CD4-positive, alpha-beta T cell treated with Interferon gamma for 1 hour (primary cell): Measurements from ENCODE around the gene COLEC12.

Source experiments
- DNase-seq: peaks from one replicate; pipeline ENCODE4 v3.0.0-alpha.2; 2020

Gene COLEC12

DNA sequence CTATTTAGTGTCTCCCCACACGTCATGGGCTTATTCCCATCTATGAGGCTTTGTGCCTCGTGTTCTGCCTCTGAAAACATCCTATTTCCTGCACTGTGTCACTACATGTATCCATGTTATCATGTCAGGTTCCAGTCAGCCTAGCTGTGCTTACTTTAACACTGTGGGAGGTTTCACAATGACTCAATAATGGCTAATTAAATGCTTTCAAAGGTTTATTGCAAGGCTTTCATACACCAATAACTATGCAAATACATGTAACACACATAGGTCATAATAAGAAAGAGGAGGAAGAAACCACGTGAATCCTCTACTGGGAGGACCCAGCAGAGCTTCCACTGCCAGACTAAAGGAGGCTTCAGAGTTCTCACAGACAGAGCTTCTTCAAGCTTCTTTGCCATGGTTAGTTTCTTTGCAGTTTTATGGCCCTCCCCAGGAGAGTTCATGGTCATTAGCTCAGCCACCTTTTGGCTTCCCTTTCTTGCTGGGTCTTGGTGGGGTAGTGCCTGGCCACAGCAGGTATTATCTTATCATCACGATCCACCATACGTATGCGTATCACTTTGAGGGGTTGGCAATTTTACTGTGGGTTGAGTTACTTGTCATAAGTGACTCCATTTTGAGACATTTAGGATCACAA lies 5.1 kb upstream of the COLEC12 start:
- no peak for DNase-seq

DNA sequence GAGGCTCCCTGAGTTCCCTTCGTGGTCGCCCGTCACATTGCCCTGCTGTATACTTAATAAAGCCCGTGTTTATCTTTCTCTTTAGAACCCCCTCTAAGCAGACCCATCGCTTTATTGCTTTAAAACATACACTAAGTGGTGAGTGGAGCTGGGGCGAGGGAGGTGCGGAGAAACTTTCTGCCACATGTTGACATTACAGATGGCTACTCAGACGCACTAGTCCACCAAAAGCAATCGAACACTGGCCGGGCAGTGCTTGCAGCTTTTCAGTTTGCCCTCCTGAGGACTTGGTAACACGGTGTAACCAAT lies 859 bp upstream of the COLEC12 start:
- no peak for DNase-seq

DNA sequence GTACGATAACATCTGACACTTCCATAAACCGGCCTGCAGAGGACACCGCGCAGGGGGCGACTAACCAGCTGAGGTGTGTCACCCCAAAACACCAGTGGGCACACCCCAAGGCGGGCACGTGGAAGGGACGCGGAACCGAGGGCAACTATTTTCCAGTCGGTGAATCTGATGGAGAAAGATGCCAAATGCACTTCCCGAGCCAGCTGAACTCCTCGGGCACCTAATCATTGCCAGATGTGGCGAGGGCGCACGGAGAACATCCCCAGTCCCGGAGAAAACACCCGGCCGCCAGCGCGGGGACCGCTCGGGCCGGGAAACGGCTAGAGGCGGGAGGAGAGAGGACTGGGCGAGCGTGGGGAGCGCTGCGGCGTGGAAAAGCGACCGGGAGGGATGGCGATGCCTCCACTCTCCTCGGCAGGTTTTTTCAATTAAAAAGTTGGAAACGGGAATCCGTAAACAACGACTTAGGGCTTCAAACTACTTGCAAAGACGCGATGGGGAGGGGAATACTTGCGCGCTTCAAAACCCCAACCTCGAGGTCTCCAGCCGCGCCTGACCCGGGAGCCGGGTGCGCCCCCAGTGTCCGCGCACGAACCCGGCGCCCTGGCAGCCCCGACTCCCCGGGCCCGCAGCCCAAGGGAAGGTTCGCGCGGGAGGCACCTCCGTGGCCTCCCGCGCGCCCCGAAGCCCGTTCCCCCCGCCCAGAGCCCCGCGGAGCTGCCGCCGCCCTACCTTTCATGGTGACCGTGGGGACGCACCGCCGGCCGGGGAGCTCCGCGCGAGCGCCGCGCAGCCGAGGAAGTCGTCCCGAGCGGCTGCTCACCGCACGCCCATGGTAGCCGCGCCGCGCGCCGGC lies 497 bp downstream of the COLEC12 start:
- DNase-seq = no peak

DNA sequence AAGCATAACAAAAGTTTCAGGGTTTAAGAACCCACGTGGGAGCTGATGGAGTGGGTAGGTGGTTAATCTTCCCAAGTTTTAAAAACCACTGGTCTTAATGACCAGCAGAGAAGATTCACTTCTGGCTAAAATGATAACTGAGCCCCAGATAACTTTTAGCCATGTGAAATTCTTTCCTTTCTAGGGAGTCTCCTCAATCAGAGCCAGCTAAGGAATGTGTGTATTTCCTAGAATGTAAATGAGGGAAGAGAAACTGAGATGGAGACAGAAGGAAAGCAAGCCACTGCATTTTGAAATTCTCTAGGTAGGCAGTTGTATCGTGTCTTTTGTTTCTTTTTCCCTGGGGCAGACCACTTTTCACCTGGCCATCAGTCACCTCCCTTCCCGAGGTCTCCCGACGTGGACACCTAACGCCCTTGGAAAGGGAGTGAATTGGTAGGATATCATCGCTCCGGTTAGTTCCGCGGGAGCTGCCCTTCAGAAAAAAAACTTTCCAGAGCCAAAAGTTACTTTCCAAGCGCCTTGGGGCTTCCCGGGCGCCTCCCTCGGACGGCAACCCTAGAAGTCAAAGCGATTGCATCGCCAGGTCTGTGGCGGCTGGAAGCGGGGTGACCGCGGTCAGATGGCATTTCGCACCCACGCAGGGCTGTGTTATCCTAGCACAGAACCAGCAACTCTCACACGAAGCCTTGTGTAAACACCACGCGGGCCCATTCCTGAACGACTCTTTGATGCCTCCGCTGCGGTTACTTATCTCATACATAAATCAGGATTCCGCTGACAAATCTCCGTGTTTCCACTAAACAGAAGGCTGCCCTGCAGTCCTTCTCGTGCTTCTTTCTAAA lies 1.3 kb downstream of the COLEC12 start:
- DNase-seq = no peak

DNA sequence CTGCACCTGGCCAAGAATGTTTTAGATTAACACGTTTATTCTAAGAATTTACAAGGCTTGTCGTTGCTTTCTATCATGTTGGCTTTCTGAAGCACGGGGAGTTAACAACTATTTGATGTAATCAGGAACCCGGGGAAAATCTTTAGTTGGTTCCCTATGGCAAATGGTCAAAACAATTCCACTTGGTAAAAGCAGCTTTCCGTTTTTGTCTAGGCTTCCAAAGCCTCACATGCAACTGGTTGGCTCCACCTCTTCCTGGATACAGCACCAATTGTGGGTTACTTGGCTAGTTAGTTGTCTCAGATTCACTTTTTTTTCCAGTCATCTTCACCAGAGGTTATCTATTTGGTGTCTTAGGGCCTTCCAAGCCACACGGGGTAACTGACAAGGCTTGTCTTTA lies 2.8 kb downstream of the COLEC12 start:
- no peak for DNase-seq

DNA sequence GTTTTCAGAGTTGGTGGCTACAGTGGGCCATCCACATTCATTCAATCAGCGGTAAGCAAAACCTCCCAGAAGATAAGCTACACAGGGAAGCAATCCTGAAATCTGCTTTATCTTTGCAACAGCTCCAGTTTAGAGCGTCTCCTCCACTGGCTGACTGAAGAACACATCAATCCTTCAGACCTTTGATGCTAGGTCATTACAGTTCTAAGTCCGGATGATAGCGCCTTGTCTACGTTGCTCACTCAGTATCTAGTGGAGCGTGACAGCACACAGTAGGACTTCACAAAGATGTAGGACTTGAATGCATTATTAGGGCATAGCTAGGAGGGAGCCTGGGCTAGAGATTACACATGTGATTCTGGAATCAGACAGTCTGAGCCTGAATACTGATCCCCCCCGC lies 5.0 kb downstream of the COLEC12 start:
- DNase-seq = no peak

DNA sequence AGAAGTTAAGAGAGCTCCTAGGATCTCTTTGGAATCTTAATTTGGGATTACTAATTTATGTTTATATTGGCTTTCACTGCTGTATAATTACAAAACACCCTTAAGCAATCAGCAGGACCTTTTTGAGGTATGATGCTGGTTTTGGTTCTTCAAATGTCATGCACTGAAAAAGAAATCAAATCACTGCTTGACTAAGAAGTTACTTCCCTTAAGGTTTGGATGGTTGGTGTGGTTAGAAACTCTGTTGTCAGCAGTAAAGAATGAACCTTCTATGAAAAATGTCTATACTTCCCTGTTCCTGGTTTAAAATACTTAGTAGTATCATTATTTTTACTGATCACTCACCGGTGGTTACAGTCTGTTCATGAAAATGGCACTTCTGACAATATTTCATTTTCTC lies 5.5 kb downstream of the COLEC12 start:
- no peak for DNase-seq

DNA sequence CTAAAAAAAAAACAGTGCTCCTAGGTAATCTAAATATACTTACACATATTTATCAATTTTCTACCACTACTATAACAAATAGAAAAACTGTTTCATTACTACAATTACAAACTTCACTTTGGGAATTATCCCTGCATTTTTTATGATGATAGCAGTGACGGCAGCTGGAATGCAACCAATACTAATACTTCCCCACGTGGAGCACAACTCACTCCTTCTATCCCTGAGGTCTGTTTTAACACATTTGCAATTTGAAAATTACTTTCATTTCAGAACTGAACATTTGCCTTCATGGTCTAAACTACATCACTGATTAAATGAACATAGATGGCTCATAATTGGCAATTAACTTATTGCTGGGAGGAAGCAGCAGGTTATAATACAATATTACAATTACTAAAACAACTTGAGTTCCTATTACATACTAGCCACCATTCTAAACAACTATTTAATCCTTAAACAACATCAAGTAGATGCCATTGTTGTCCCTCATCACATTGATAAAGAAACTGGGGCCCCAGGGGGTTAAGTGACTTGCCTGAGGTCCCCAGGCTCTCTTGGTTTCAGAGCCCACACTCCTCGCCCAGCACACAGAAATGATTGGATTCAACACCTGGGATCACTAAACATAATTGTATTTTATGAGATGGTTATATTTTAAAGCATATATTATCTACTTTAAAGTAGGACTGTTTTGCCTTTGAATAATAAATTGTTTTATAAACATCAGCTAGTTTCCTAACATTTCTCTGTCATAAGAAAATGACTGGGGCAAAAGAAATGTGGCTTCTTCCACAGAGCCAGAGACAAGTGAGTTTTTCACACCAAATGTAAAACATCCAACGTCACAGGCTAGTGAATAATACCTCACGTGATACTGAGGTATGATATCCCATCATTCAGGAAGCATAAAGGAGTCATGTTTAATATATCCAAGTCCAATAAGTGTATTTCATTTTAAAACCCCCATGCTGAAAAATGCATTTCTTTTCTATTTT lies 6.2 kb downstream of the COLEC12 start:
- DNase-seq = no peak

DNA sequence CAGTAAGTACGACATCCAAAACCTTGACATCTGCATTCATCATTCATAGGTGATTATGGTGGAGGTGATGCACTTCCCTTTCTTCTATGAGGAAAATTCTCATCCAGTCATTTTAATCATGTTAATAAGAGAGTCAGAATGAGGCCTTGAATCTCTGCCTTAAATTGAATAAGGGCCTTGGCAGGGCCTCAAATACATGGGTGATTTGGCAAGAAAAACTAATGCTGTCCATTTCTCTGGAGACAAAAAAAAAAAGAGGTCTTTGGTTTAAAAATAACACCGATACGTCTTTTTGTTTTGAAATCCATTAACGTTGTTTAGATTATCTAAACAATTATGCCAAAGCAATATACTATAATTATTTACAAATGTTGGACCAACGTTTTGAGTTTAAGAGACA lies 8.1 kb downstream of the COLEC12 start:
- no peak for DNase-seq

DNA sequence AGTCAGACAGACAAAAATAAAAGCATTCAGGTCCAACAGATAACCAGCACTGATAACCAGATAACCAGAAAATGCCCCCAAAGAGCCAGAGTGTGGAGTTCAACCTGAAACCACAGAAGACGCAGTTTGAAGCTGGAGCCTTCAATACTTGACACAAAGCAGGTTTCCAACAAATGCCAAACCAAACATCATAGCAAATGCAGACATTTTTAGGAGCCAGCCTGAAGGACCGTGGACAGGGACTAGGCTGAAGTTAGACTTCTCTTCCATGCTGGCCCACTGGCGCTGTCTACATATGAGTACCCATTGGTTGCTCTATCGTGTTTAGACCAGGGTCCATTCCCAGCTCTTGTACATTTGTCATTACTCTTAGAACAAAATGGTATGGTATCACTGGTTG lies 9.9 kb downstream of the COLEC12 start:
- DNase-seq = no peak

DNA sequence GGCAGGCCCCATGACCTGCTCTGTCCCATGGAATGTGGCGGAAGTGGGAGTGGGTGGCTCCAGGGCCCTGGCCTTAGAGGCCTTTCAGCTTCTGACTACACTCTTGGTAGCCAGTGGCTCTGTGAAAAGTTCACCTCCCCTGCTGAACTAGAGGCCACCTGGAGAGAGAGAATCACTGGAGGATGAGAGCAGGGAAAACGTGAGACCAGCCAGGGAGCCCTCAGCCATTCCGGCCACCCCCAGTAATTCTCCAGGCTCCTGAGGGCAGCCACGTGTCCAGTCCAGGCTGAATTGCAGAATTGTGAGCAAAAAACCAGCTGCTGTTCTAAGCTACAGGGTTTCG lies 10.5 kb downstream of the COLEC12 start:
- DNase-seq = no peak

DNA sequence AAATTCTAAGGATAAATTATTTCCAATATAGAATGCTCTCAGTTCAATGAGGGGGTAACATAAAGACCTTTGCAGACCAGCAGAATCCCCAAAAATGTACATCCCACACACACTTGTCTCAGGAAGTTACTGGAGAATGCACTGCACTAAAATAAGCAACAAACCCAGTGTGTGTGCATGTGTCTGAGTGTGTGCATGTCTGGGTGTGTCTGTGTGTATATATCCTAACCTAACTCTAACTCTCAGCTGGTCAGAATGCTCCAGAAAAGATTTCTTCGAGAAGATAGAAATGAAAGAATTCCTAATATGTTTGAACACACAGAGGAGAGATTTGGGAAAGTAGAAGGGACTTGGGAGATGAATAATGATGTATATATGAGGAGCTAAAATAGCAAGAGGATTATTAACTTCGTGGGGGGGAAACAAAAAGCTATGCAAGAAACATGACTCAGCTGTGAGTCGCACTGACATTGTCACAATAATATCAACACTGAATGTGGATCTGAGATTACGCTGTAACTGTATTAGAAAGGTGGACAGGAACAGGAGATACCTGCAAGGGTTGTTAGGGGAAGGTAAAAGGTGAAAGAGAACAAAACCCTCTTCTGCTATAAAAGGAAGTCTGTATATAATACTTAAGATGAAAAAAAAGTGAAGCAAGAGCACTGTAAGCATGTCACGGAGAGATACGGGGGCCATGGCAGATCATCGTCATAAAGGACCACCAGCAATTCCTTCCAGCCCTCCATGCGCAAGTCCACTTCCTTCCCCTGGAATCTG lies 11.1 kb downstream of the COLEC12 start:
- no peak for DNase-seq

DNA sequence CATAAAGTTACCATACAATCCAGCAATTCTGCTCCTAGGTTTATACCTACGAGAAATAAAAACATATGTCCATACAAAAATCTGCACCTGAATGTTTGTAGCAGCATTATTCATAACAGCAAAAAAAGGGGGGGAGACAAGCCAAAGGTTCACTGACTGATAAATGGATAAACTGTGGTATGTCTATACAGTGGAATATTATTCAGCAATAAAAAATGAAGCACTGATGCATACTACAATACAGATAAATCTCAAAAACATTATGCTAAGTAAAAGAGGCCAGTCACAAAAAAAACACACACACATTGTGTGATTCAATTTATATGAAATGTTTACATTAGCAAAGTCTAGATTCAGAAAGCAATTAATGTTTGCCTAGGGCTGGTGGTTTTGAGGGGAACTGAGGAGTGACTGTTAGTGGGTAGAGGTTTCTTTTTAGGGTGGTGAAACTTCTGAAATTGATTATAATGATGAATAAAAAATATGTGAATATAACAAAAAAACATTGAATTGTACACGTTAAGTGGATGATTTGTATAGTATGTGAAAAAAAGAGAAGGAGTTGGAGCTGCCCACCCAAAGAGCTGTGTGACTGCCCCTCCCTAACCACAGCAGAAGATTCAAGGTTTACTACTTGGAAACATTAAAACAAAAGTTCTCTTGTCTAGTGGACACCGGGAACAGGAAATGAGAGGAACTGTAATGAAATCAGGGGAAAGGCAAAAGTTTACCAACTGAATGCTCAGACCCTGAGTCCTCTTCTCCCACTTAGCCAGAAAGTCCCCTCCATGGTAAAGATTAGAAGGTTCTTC lies 13.4 kb downstream of the COLEC12 start:
- no peak for DNase-seq

DNA sequence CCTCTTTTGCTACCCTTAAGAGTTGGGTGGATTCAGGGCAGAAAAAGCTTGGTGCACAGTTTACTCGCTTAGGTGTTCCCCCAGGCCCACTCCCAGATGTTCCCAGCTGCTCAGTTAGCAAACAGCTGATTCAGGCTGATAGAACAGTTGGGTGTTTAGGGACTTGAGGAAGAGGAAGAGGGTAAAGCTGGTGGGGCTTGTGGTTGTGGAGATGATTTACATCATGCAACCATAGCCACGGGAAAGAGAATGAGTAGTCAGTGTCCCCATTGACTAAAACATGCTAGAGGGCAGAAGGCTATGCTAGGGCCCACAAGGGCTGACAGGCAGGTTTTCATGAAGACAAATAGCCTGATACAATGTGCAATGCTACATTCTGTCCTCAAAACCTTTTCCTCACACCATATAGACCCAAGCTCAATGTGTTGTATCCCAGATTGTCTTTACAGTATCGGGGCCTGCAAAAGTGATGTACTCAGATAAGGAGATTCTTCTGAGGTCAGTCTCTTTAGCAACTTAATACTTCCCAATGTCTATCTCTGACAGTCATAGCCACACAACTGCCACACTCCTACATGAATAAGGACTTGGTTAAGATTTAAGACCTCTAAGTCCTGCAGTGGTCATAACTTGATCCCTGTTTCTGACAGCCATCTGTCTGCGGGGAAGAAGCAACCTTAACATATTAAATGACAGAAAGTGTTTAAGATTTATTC lies 15.6 kb downstream of the COLEC12 start:
- no peak for DNase-seq

DNA sequence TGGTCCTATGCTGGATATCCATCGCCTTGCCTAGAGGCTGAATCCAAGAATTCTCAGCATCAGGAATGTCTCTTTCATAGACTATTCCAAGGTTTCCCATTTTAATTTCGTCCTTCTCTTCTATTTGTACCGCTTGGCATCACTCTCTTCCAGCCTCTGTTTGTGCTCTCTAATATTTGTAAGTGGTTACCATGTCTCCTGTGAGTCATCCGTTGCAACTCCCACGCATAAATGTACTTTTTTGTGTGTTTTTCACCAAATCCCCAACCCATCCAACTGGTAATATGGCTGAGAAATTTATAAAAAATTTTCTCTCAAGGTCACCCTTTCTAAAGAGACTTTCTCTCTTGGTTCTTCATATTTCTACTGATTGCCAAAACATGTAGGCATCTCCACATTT lies 21.8 kb downstream of the COLEC12 start:
- DNase-seq = no peak

DNA sequence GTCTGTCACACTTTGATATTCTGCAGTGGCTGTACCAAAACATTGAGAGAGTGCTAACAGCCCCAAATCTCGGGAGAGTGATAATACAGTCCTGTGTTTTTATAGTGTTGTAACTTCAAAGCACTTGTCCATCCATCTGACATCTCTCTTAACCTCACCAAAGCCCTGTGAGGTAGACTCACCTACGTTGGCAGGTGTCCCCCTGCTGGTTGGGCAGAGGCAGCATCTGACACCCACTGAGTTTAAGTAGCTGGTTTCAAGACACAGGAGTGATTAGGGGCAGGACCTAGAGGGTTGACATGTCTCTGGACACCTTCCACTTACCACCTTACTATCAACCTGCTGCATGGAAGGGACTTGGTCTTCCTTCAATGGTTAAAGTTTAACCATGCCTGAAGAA lies 22.9 kb downstream of the COLEC12 start:
- no peak for DNase-seq

DNA sequence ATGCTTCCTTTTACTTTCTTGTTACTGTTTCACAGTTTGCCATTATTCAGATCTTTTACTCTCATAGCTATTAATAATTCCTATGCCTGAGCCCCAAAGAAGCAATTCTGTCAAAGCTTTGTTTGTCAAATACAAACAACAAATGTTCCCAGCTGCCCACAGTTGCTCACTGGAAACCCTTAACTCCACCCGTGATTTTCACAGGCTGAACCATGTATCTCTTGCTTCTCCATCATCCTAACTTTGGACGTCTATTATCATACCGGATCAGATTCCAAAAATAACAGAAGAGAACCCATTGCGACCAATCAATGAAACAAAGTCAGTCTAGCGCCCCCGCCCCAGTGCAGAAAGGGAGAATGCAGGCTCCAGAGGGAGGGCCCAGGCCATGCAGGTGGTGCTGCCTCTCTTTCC lies 24.2 kb downstream of the COLEC12 start:
- no peak for DNase-seq

DNA sequence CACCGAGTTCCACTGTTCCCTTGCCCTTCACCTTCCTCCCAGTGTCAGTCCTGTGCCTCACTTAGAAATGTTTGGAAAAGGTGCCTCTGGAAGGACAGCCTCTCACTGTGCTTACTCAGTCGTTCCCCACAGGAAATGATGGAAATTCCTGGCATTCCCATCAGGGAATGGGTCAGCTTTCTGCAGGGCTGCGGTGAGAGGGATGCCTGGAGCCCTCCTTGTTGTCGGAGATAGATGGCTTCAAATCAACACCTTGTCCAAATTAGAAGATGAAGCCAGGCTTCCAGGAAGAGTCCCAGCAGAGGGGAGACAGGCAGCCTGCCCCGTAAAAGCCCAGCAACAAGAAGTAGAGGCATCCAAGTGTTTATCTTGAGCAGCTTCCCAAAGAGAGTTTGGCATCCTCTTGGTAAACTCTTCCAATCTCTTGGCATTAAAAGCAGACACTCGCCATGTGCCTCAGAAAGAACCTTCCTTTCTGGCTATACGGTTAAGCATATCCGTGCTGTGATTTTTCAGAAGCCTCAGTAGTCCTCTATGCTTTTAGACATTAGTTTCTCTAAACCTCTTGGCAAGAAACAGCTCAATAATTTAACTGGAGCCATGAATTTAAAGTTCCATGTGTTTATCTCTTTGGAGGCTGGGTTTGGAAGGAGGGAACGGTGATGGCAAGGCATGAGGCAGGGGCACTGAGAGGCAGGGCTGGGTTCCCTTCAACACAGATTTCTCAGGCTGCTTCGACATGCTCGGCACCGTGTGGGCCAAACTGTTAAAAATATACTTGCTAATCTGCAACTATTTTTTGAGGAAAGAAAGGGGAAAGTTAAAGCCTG lies 25.1 kb downstream of the COLEC12 start:
- DNase-seq = no peak

DNA sequence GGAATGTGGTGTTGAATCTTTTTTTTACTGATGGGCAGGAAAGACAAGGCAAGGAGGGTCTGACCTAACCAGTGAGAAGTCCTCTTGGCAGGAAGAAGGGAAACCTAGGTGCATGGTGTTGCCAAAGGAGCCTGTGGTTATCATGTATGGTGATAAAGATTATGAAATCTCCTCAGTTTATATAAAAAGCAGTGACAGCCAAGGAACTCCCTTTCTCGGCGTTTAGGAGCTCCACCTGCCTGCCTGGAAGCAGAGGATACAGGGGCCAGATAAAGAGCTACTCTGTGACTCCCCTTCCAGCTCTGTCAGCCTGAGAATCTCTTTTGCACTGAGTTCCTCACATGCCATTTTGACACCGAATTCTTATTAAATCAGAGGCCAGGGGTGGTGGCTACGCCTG lies 26.1 kb downstream of the COLEC12 start:
- no peak for DNase-seq
